Measurements from ENCODE around the gene BCHE.

DNA sequence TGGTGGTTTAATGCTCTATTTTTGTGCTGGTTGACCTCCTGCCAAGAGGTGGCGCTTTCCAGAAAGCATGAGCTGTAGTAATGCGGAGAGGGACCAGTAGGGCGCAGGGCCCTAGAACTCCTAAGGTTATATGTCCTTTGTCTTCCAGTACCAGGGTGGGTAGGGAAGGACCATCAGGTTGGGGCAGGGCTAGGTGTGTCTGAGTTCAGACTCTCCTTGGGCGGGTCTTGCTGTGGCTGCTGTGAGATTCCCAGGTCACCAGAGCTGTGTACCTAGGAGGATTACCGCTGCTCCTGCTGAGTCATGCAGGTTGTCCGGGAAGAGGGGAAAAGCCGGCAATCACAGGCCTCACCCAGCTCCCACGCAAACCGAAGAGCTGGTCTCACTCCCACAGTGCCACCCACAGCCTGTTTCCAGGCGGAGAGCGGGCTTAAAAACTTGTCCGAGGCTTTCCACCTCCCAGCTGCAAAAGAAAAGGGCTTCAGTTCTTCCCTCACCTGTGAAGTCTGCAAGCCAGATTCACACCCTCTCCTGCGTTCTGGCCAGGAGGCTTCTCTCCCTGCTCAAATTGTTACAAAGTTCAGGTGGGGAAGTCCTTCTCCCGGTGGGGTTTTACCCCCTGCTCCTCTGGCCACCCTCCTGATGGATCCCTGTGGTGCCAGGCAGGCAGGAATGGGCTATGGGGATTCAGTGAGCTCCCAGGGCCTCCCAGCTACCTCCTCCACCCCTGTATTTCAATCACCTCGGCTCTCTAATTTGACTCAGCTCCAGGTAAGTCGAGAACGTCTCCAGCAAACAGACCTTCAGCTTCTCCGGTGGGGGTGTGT lies 37.7 kb upstream of the BCHE start:
- TF ChIP-seq, protein P1, sequence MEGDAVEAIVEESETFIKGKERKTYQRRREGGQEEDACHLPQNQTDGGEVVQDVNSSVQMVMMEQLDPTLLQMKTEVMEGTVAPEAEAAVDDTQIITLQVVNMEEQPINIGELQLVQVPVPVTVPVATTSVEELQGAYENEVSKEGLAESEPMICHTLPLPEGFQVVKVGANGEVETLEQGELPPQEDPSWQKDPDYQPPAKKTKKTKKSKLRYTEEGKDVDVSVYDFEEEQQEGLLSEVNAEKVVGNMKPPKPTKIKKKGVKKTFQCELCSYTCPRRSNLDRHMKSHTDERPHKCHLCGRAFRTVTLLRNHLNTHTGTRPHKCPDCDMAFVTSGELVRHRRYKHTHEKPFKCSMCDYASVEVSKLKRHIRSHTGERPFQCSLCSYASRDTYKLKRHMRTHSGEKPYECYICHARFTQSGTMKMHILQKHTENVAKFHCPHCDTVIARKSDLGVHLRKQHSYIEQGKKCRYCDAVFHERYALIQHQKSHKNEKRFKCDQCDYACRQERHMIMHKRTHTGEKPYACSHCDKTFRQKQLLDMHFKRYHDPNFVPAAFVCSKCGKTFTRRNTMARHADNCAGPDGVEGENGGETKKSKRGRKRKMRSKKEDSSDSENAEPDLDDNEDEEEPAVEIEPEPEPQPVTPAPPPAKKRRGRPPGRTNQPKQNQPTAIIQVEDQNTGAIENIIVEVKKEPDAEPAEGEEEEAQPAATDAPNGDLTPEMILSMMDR (IDR thresholded peaks at IDR 0.05; ENCODE audit: low read depth, low read length, poor library complexity, severe bottlenecking): no peak
- no peak for TF ChIP-seq EZH2phosphoT487 (IDR thresholded peaks at IDR 0.05; ENCODE audit: borderline replicate concordance, low read length)

All from DOHH2 (cell line).